Activated CD4-positive, alpha-beta T cell treated with anti-CD3 and anti-CD28 coated beads, Interleukin-2, amount 50 U/mL, for 48 hours (primary cell): ENCODE measurements around the gene PIN4.
"Not testable (repeated sequence)": the region's sequence is repeated elsewhere in the genome, so short reads cannot be mapped to it uniquely, and the experiment has no call there.

ENCODE experiments used
- DNase-seq, 2 experiments: peaks; one replicate each; pipeline ENCODE4 v3.0.0-alpha.2; 2020

Gene PIN4

DNA sequence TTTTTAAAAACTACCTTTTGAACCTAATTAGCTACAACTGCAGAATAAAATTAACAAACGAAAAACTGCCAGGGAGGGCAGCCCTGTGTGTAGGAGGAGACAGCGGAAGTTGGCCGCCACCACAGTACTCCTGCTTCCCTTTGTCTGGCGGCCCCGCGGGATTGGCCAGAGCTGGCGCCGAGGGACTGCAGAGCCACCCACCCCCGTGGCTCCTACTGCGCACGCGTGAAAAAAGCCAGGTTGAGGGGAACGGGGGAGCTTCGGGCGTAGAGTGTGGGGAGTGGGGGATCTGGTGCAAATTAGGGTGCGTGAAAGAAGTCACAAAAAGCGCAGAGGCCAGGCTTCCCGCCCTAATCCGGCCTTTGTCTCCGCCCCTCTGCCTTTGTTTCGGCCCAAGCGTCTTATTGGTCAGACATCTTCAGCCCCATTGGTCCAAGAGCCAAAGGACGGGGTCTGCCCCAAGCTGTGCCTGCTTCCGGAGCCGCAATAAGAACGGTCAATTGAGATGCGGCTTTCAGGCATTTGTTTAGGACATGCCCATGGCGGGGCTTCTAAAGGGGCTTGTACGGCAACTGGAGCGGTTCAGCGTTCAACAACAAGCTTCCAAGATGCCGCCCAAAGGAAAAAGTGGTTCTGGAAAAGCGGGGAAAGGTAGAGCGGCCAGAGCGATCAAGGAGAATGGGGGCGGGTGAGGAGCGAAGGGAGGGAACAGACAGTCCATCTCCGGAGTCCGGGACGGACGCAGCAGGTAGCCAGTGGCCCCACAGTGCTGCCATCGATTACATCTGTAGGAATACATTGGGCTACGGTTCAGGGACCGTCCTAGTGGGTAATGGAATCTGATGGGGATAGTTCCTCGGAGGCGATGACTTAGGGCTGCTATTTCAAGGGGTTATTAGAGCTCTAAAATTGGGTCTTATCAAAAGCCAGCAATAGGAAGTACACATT lies at the start of gene PIN4:
PIN4 (plus strand) TSS at position 580 of the 948 bp plus-strand sequence; CDS start at position 609, 29 bp downstream.
- DNase-seq = peak; percentile 79 to 87

DNA sequence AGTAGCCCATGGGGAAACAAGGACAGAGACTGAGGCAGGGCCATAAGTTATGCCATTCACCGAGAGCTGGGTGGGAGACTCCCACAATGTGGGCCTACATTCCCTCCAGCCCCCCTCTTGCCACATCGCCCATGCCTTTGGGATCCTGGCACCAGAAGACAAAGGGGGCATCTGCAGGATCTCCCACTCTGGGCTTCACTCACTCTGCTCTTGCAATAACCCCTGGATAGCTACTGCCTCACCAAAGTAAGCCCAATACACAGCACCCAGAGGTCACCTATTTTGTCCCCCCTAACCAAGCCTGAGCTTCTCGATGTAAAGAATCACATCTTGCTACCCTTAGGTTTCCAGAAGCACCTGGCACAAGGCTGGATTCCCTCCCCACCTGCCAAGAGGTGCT lies 49.1 kb upstream of the PIN4 start:
- DNase-seq = no peak

DNA sequence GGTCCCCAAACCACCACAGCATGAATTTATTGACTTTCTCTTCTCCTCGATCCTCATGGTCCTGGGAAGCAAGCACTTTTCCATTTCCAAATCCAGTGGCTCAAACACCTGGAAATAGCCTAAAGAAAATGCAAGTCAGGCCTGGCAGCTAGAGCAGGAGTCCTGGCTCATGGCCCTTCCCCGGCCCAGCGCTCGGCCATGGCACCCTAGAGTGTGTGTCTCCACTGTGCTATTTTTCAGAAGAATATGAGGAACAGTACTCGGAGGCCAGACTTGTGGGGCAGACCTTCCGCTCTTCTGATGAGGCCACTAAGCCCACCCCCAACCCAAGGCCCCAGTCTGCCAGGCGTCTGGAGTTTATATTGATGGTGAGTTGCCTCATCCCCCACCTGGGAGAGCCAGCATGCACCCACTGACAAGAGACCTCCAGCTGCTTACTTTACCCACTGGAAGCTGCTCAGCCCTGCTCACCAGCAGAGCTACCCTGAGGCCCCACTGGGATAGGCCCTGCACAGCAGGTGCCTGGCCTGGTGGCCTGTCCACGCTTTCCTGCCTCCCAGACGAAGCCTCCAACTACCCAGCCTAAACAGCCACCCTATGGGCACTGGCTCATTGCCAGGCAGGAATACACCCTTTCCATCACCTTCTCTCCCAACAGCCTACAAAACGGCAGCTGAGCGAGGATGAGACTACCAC lies 47.6 kb upstream of the PIN4 start:
- DNase-seq = no peak

- DNase-seq = no peak
Observed at GRCh38 chrX:72137846-72138495, 43.6 kb upstream of the PIN4 start.

DNA sequence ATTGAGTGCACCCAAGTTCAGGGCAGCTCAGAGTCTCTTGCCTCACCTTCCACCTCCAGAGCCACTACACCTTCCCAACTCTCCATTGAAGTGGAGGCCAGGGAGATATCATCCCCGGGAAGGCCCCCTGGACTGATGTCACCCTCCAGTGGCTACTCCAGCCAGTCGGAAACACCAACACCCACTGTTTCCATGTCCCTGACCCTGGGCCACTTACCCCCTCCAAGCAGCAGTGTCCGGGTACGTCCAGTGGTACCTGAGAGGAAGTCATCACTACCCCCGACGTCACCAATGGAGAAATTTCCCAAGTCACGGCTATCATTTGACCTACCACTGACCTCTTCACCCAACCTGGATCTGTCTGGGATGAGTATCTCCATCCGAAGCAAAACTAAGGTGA lies 42.0 kb upstream of the PIN4 start:
- DNase-seq = no peak

GRCh38 chrX:72141372-72142004 lies 40.1 kb upstream of the PIN4 start:
- DNase-seq = no peak

- DNase-seq = no peak
Observed at GRCh38 chrX:72142094-72142793, 39.3 kb upstream of the PIN4 start.

GRCh38 chrX:72142794-72143608 lies 38.6 kb upstream of the PIN4 start:
- DNase-seq = no peak

- DNase-seq = no peak
Observed at GRCh38 chrX:72143609-72143907, 38.0 kb upstream of the PIN4 start.

GRCh38 chrX:72145181-72145580 lies 36.4 kb upstream of the PIN4 start:
- DNase-seq = no peak

GRCh38 chrX:72146527-72146926 lies 35.0 kb upstream of the PIN4 start:
- DNase-seq = no peak

DNA sequence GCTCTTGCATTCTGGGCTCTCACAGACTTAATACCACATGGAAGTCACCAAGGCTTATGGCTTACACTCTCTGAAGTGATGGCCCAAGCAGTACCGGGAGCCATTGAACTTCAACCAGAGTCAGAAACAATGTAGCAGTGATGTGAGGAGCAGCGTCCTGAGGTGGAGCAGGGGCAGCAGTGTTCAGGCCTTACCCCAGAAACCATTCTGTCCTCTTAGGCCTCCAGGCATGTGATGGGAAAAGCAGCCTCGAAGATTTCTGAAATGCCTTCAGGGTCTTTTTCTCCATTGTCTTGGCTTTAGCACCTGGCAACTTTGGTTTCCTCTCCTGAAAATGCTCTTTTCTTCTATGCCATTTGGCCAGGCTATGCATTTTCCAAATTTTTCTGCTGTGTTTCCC lies 22.8 kb upstream of the PIN4 start:
- DNase-seq = no peak

DNA sequence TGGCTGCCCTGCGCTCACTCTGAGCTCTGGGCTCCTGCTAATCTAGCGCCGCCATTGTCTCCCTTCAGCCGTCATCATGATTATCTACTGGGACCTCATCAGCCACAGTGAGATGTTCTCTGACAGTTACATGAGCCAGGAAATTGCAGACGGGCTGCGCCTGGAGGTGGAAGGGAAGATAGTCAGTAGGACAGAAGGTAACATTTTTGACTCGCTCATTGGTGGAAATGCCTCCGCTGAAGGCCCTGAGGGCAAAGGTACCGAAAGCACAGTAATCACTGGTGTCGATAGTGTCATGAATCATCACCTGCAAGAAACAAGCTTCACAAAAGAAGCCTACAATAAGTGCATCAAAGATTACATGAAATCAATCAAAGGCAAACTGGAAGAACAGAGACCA lies 21.8 kb upstream of the PIN4 start:
- DNase-seq = no peak

GRCh38 chrX:72165551-72165950 lies 16.0 kb upstream of the PIN4 start:
- DNase-seq = no peak

DNA sequence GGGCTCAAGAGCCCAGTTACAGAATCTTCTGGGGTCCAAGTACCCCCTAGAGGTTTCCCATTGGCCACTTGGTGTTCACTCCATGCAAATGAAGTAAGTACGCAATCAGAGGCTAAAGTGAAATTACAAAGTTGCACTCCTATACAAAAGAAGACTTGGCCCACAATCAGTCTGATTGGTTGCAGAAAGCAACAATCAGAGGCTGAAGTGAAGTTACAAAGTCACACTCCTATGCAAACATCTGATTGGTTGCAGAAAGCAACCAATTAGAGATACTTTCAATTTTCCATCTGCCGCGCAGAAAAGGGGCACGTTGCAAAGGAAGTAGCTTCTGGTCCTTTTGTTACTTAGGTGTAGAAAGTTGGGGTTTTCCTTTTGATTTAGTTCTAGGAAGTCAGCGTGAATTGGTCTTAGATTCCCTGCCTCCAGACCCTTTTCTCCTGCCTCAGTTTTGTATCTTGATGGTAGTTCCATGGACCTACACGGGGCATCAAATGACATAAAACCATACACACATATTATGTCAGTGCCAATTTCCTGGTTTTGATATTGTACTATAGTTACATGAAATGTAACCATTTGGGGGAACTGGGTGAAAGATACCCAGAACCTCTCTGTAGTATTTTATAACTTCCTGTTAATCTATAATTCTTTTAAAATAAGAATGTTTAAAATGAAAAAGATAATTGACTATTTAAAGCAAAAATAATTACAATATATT lies 12.4 kb upstream of the PIN4 start:
- DNase-seq = peak; percentile 14 to 19

DNA sequence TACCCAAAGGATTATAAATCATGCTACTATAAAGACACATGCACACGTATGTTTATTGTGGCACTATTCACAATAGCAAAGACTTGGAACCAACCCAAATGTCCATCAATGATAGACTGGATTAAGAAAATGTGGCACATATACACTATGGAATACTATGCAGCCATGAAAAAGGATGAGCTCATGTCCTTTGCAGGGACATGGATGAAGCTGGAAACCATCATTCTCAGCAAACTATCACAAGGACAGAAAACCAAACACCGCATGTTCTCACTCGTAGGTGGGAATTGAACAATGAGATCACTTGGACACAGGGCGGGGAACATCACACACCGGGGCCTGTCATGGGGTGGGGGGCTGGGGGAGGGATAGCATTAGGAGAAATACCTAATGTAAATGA lies 5.3 kb upstream of the PIN4 start:
- not testable (repeated sequence) for DNase-seq

- no peak for DNase-seq
Observed at GRCh38 chrX:72176981-72177380, 4.6 kb upstream of the PIN4 start.

GRCh38 chrX:72180539-72180938 lies 1.0 kb upstream of the PIN4 start:
- no peak for DNase-seq

GRCh38 chrX:72182924-72183323 lies 1.4 kb downstream of the PIN4 start:
- DNase-seq = no peak

DNA sequence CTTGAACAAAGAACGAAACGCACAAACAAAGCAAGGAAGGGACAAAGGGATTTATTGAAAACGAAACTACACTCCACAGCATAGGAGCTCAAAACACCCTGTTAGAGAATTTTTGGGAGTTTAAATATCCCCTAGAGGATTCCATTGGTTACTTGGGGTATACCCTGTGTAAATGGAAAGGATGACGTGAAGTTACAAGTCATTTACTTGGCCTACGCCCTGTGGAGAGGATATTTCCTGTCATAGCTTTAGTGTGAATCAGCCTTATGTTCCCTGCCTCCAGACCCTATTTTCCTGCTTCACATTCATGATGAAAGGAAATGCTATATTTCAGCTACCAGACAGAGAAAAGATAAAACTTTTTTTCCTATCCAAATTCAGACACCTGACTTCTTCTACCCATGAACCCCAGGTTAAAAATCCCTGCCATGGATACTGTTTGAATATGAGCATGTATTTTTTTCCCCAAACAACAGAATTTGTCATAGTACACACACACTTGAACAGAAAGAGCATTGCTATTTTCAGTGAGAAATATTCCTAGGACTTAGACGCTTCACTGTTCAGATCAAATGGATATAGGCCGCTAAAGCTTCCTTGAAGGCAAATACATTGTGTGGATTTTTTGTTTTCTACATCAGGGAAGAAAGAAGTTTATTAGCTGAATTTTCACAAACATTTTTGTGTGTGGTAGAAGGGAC lies 20.4 kb downstream of the PIN4 start:
- DNase-seq = no peak
